ENCODE results near the gene RRP1B.
"Not testable (repeated sequence)": the region's sequence is repeated elsewhere in the genome, so short reads cannot be mapped to it uniquely, and the experiment has no call there.

RRP1B gene

GRCh38 chr21:43640400-43640799, 19.0 kb upstream of the RRP1B start:
- no peak for DNase-seq

DNA sequence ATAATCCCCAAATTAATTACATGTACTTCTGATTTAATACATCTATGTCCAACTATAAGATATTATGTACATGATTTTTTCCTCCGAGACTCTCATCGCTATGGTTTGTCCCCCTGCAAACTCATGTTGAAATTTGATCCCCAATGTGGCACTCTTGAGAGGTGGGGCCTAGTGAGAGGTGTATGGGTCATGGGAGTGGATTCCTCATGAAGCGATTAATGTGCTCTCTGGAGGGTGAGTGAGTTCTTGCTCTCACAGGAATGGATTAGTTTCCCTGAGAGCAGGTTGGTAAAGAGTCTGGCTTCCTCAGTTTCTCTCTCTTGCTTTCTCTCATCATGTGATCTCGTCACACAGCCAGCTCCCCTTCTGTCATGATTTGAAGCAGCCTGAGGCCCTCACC, 16.2 kb upstream of the RRP1B start:
- DNase-seq, result no peak

GRCh38 chr21:43644071-43644470, 15.3 kb upstream of the RRP1B start:
- no peak for DNase-seq

GRCh38 chr21:43644609-43645008, 14.8 kb upstream of the RRP1B start:
- no peak for DNase-seq

- peak; percentile 22 for DNase-seq
These were observed 14.0 kb upstream of the RRP1B start for GRCh38 chr21:43645136-43645891.

DNA sequence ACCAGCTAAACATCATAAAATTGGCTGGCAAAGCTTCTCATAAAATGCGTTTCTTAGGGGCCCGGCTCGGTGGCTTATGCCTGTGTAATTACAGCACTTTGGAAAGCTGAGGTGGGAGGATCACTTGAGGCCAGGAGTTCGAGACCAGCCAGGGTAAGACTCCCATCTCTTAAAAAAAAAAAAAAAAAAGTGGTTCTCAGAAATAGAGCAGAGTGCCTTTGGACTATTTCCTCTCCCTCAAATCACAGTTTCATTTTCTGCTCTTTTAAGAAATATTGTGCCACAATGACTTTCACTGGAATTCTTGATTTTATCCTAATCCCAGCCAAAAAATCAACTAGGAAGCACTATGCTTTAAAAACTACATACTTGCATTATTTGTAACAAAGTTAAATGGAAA, 13.4 kb upstream of the RRP1B start:
- DNase-seq, result no peak

DNA sequence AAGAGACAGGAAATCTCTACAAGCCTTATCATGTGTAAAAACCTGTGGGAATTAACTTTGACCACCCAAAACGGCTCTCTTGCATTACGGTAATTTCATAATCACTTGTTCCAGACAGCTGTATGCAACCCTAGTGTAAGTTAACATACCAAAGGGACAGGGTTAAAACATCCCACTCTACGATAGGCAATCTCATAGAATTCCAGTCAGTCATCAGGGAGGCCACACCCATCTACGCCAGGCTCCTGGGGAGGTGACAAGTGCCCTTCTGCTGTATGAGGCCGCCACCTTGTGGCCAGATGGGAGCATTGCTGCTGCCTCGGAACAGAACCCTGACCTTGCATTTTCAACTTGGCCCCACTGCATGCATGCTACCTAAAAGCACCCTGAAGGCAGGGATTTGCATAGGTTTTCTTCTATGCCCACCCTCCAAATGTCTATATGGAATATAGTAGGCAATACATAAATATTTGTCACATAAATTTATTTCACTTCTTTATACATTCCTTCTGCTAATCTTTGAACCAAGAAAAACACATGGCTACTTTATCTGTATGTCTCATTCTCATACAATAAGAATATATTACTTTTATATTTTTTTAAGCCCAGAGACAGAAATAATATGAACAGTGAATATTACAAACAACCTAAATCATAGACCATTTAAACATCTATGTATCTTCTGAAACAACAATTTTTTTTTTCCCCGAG, 12.7 kb upstream of the RRP1B start:
- DNase-seq, result peak; percentile 92

GRCh38 chr21:43648171-43648570, 11.2 kb upstream of the RRP1B start:
- no peak for DNase-seq

DNA sequence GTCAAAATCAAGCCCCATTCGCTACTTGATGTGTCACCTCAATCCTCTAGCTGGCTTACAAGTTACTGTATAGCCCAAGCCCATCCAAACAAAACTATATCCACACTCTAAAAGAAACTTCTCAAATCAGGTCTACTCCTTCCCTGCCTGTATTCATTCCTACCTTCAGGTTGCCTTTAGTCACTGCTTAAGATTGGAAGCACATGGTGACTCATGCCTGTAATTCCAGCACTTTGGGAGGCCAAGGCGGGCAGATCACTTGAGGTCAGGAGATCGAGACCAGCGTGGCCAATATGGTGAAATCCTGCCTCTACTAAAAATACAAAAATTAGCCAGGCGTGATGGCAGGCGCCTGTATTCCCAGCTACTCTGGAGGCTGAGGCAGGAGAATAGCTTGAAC, 7.4 kb upstream of the RRP1B start:
- DNase-seq, result not testable (repeated sequence)

DNA sequence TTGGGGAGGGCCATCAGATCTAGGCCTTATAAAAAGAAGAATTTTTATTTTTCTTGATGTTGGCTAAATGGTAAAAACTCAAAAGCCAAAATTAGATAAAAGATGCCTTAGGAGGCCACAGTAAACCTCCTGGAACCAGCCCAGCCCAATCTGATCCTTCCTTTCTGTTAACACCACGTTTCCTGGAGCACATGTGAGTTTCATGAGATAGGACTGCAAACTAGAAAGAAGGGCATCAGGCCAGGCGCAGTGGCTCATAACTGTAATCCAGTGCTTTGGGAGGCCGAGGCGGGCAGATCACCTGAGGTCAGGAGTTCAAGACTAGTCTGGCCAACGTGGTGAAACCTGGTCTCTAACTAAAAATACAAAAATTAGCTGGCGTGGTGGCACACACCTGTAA, 6.7 kb upstream of the RRP1B start:
- no peak for DNase-seq

DNA sequence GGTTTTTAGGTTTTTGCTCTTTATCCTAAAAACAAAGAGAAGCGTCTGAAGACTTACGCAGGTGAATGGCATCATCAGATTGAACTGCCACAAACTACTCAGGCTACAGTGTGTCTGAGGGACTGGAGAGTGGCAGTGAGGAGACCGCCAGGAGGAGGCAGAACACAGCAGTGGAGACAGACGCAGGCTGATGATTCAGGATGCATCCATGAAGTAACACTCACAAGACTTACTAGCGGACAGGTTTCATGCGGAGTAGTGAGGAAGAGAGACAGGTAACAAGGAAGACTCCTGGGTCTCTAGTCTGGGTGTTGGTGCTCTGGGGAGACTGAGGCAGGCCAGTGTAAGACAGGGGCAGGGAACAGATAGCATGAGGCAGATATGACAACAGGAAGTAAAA, 5.7 kb upstream of the RRP1B start:
- DNase-seq, result no peak

GRCh38 chr21:43654806-43655489, 4.4 kb upstream of the RRP1B start:
- no peak for DNase-seq

DNA sequence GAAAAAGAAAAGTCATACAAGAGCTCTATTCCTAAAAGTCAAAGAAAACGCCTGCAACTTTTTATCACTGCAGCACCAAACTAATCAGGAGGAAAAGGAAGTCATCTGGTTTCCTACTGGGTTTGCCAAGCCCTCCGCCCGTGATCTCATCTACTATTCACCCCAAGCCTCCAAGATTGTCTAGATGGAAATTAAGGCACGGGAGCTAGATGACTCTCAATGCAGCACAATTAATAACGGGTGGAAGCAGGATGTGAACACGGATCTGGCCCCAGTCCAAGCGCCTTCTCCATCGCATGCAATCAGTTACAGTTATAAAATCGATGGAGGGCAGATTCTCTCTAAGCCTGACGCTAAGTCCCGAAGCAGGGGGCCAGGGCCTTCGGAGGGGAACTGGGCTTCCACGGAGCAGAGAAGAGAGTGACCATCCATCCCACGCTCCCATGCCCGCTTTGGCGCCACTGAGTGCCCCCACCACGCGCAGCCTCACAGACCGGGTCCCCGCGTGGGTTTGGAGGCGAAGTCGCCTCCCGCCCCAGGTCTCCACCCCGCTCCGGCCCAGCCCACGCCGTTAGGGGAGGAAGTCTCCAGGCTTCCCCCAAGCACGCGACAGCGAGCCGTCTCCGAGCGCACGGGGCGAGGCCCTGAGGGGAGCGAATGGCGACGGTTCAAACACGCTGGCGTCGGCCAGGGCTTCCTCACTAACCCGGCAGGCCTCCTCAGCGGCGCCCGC, 1.8 kb upstream of the RRP1B start:
- no peak for DNase-seq

GRCh38 chr21:43658088-43658741, 1.1 kb upstream of the RRP1B start:
- DNase-seq, result no peak

- no peak for DNase-seq
These were observed 608 bp upstream of the RRP1B start for GRCh38 chr21:43658769-43659135.

- DNase-seq, result no peak
These were observed 2.9 kb downstream of the RRP1B start for GRCh38 chr21:43662286-43662685.

DNA sequence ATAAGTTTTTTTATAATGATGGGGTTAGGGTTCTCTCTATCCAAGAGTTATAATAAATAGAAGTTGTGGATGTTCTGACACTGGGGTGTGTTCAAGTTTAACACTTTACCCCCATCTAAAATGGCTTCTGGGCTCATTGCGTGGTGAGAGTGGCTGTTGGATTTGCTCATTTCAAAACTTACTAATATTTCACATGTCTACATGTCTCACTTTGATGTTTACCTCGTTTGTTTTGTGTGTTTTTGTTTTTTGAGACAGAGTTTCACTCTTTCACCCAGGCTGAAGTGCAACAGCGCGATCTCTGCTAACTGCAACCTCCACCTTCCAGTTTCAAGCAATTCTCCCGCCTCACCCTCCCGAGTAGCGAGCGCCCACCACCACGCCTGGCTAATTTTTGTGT, 3.7 kb downstream of the RRP1B start:
- DNase-seq, result no peak

DNA sequence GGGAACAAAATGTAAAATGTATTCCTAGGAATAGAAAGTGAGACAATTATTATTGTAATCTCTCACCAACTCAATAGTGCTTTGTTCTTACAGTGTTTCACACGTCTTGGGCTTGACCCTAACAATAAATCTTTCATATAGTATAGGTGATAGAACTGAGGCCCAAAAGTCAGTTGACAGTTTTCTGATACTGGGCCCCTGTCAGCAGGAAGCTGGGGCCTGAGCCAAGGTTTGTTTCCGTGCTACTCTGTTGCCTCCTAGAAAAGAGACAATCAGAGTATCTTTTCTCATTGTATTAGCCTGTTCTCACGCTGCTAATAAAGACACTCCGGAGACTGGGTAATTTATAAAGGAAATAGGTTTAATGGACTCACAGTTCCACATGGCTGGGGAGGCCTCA, 5.0 kb downstream of the RRP1B start:
- no peak for DNase-seq

- DNase-seq, result no peak
These were observed 6.5 kb downstream of the RRP1B start for GRCh38 chr21:43665879-43666278.

DNA sequence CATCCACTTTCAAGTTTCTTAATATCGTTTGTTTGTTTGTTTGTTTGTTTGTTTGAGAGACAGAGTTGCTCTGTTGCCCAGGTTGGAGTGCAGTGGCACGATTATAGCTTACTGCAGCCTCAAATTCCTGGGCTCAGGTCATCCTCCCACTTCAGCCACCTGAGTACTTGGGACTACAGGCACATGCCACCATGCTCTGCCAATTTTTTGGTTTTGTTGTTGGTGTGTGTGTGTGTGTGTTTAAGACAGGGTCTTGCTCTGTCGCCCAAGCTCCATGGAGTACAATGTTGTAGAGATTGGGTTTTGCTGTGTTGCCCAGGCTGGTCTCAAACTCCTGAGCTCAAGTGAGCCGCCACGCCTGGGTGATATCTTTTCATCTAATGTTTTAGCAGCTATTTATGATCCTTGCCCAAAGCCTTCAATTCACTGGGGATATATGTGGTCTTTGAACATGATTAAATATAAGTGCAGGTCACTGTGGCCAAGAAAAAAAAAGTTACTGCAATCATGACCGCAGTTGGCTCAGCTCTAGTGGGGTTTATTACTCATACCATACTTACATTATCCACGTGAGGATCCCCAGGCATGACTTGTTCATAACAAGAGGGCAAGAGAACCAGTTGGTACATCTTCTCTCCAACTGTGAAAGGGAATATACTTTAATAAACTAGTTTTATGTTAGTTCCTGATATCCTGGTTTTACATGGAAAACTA, 8.0 kb downstream of the RRP1B start:
- DNase-seq, result no peak

- DNase-seq, result no peak
These were observed 10.7 kb downstream of the RRP1B start for GRCh38 chr21:43669828-43670605.
